ENCODE data around the gene CNGA2.

Gene CNGA2

GRCh38 chrX:151724563-151725337 is 9.8 kb upstream of the CNGA2 start:
- TF ChIP-seq GATA1 (IDR thresholded peaks at IDR 0.05; ENCODE audit: low read depth, low read length), result no peak
- no peak for TF ChIP-seq POLR2A (IDR thresholded peaks at IDR 0.05; ENCODE audit: low read length)
- no peak for DNase-seq

- no peak for TF ChIP-seq GATA1 (IDR thresholded peaks at IDR 0.05; ENCODE audit: low read depth, low read length)
- no peak for DNase-seq
Observed at GRCh38 chrX:151725338-151725614, 9.3 kb upstream of the CNGA2 start.

GRCh38 chrX:151726751-151727150 is 7.8 kb upstream of the CNGA2 start:
- no peak for DNase-seq
- TF ChIP-seq POLR2A (IDR thresholded peaks at IDR 0.05; ENCODE audit: low read length) (no peak), GATA1 (IDR thresholded peaks at IDR 0.05; ENCODE audit: low read depth, low read length) (no peak)

- TF ChIP-seq POLR2A (IDR thresholded peaks at IDR 0.05; ENCODE audit: low read length) (no peak), GATA1 (IDR thresholded peaks at IDR 0.05; ENCODE audit: low read depth, low read length) (no peak)
- DNase-seq, result no peak
Observed at GRCh38 chrX:151727346-151727745, 7.2 kb upstream of the CNGA2 start.

- no peak for TF ChIP-seq GATA1 (IDR thresholded peaks at IDR 0.05; ENCODE audit: low read depth, low read length)
- no peak for TF ChIP-seq POLR2A (IDR thresholded peaks at IDR 0.05; ENCODE audit: low read length)
- no peak for DNase-seq
Observed at GRCh38 chrX:151729056-151729725, 5.4 kb upstream of the CNGA2 start.

- no peak for DNase-seq
- TF ChIP-seq GATA1 (IDR thresholded peaks at IDR 0.05; ENCODE audit: low read depth, low read length) (no peak), POLR2A (IDR thresholded peaks at IDR 0.05; ENCODE audit: low read length) (no peak)
Observed at GRCh38 chrX:151735219-151735618, 673 bp downstream of the CNGA2 start.

- TF ChIP-seq GATA1 (IDR thresholded peaks at IDR 0.05; ENCODE audit: low read depth, low read length) (no peak), POLR2A (IDR thresholded peaks at IDR 0.05; ENCODE audit: low read length) (no peak)
Observed at GRCh38 chrX:151736685-151737084, 2.1 kb downstream of the CNGA2 start.

GRCh38 chrX:151737494-151737893 is 2.9 kb downstream of the CNGA2 start:
- no peak for TF ChIP-seq POLR2A (IDR thresholded peaks at IDR 0.05; ENCODE audit: low read length)
- no peak for TF ChIP-seq GATA1 (IDR thresholded peaks at IDR 0.05; ENCODE audit: low read depth, low read length)
- DNase-seq, result no peak

More at GRCh38 chrX:151736685-151737084, 2.1 kb downstream of the CNGA2 start:
- no peak for DNase-seq

GRCh38 chrX:151738751-151739150 is 4.2 kb downstream of the CNGA2 start:
- TF ChIP-seq POLR2A (IDR thresholded peaks at IDR 0.05; ENCODE audit: low read length) (no peak), GATA1 (IDR thresholded peaks at IDR 0.05; ENCODE audit: low read depth, low read length) (no peak)
- no peak for DNase-seq

- TF ChIP-seq POLR2A (IDR thresholded peaks at IDR 0.05; ENCODE audit: low read length), result no peak
- no peak for TF ChIP-seq GATA1 (IDR thresholded peaks at IDR 0.05; ENCODE audit: low read depth, low read length)
Observed at GRCh38 chrX:151741606-151742005, 7.1 kb downstream of the CNGA2 start.

GRCh38 chrX:151742311-151742710 is 7.8 kb downstream of the CNGA2 start:
- TF ChIP-seq GATA1 (IDR thresholded peaks at IDR 0.05; ENCODE audit: low read depth, low read length), result no peak
- TF ChIP-seq POLR2A (IDR thresholded peaks at IDR 0.05; ENCODE audit: low read length), result no peak
- no peak for DNase-seq

More at GRCh38 chrX:151741606-151742005, 7.1 kb downstream of the CNGA2 start:
- no peak for DNase-seq

GRCh38 chrX:151743651-151744470 is 9.3 kb downstream of the CNGA2 start:
- no peak for TF ChIP-seq GATA1 (IDR thresholded peaks at IDR 0.05; ENCODE audit: low read depth, low read length)
- TF ChIP-seq POLR2A (IDR thresholded peaks at IDR 0.05; ENCODE audit: low read length), result no peak
- DNase-seq, result no peak

- no peak for DNase-seq
- TF ChIP-seq GATA1 (IDR thresholded peaks at IDR 0.05; ENCODE audit: low read depth, low read length), result no peak
- TF ChIP-seq POLR2A (IDR thresholded peaks at IDR 0.05; ENCODE audit: low read length), result no peak
Observed at GRCh38 chrX:151745651-151746050, 11.1 kb downstream of the CNGA2 start.

GRCh38 chrX:151746502-151746901 is 12.0 kb downstream of the CNGA2 start:
- TF ChIP-seq POLR2A (IDR thresholded peaks at IDR 0.05; ENCODE audit: low read length) (no peak), GATA1 (IDR thresholded peaks at IDR 0.05; ENCODE audit: low read depth, low read length) (no peak)
- DNase-seq, result no peak

Data from erythroblast (primary cell).